GM21737 (cell line): ENCODE results near the gene C1orf232.

ENCODE experiments used
- ATAC-seq: cut with Tn5 transposase; IDR thresholded peaks from one replicate; pipeline ENCODE4 v1.9.1; 2021; ENCODE audit warnings: mild to moderate bottlenecking, moderate library complexity; ENCODE audit not compliant: unreplicated experiment

C1orf232 gene

GRCh38 chr1:26158271-26158907 is 10.4 kb downstream of the C1orf232 start:
- ATAC-seq: no peak

DNA sequence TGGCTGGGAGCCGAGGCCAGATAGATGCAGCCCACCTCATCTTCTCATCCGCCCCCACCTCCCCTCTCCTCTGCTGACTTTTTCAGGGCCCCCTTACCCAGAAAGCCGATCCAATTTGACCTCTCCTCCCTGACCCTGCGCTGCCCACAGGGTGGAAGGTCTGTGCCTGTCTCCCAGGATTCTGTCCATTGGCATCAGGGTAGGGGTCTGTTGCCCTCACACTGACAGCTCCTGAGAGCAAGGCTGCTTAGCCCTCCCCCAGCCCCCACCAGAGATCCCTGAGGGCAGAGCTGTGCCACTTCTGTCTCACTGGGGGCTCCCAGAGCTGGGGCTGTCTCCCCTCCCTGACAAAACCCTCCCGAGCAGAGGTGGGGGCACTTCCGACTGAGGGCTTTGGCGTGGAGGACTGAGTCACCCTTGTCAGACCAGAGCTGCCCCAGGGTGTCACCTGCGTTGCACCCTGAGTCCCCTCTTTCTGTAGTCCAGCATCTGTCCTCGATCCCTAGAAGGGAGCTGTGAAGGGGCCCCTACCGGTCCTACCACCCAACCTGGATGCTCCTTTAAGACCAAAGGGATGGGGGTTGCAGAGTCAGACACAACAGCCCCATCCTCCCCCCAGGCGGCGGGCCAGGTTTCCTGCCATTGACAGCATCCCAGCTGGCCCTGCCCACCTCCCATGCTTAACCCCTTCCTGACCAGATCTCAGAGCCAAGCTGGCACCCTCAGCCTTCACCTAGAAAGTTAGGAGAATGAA is 12.3 kb downstream of the C1orf232 start:
- ATAC-seq: no peak

- ATAC-seq: no peak
Observed at GRCh38 chr1:26155370-26156284, 13.1 kb downstream of the C1orf232 start.

DNA sequence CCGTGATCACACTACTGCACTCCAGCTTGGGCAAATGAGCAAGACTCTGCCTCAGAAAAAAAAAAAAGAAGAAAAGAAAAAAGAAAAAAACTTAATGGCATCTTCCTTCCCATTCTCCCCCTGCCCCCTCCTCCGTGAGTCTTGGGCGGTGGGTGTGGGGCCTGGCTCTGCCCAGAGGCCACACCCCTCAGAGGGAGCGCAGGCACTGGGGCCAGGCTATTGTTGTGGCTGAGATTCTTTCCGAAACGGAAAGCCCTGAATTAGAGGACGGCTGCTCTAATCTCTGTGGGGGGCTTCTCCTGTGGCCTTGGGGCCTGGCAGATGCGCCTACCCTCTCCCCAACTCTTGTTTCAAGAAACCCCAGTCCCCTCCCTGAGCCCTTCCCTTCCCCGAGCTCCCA is 14.0 kb downstream of the C1orf232 start:
- no peak for ATAC-seq

DNA sequence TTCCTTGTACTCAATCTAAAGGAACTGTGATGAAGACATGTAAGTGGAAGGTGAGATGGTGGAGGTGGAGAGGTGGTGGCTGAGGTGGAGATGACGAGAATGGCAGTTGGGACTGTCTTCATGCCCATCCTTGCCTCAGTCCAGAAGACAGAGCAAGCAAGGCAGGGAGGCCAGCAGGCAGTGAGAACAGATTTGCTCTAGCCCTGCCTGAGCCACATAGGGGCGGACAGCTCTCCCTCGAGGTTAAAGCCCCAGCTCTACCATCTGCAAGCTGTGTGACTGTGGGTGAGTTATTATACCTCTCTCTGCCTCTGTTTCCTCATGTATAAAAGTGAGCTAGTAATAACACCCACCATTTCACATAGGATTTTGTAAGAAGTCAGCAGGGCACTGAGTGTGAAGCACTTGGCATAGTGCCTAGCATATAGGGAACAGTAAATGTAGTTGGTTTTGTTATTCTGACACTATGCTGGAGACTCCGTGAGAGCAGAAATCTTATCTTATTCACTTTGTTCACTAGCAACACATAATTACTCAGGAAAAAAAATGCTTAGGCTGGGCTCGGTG is 14.7 kb downstream of the C1orf232 start:
- no peak for ATAC-seq

GRCh38 chr1:26148887-26149286 is 19.9 kb downstream of the C1orf232 start:
- ATAC-seq: no peak

GRCh38 chr1:26145960-26146294 is 22.8 kb downstream of the C1orf232 start:
- no peak for ATAC-seq

GRCh38 chr1:26145041-26145959 is 23.5 kb downstream of the C1orf232 start:
- no peak for ATAC-seq

- no peak for ATAC-seq
Observed at GRCh38 chr1:26142159-26142558, 26.6 kb downstream of the C1orf232 start.

DNA sequence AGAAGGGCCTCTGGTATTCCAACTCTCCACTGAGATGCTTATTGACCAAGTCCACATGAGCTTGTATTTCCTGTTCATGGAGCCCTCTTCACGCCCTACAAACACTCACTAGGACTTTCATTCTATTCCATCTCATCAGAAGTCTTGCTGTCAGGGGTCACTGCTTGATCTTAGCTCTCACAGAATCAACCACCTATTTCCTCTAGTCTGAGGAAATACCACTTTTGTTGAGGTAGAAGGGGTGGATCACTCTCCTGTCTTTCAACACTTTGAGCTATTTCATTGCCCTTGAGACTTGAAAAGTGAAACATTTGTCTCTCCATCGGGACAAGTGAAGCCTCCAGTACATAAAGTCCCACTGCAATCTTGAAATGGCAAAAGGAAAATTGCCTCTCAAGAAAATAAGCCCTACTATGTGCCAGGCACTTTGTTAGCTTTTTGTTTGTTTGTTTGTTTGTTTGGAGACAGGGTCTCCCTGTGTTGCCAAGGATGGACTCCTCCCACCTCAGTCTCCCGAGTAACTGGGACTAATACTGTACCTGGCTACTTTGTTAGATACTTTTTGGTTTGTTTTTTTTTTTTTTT is 29.7 kb downstream of the C1orf232 start:
- no peak for ATAC-seq

- ATAC-seq: no peak
Observed at GRCh38 chr1:26134466-26134865, 34.3 kb downstream of the C1orf232 start.

DNA sequence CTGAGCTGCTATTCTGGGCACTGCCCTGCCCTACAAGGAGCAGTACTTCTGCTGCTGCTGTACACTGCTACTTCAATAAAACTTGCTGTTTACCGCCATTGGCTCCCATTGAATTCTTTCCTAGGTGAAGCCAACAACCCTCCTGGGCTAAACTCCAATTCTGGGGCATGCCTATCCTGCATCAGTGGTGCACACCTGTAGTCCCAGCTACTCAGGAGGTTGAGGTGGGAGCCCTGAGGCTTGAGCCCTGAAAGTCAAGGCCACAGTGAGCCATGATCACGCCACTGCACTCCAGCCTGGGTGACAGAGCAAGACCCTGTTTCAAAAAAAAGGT is 36.0 kb downstream of the C1orf232 start:
- no peak for ATAC-seq

- ATAC-seq: no peak
Observed at GRCh38 chr1:26132128-26132833, 36.5 kb downstream of the C1orf232 start.

- ATAC-seq: no peak
Observed at GRCh38 chr1:26130695-26131094, 38.1 kb downstream of the C1orf232 start.

- ATAC-seq: no peak
Observed at GRCh38 chr1:26129778-26130177, 39.0 kb downstream of the C1orf232 start.

GRCh38 chr1:26127235-26128163 is 41.3 kb downstream of the C1orf232 start:
- no peak for ATAC-seq

- peak; percentile 73 for ATAC-seq
Observed at GRCh38 chr1:26126321-26127084, 42.3 kb downstream of the C1orf232 start.

GRCh38 chr1:26125946-26126320 is 42.8 kb downstream of the C1orf232 start:
- no peak for ATAC-seq
